Karpas-422 (cell line): ENCODE data around the gene TBC1D22A. TPM values are rescaled to one million over a fixed set of nuclear protein-coding genes. Genes with fewer than 3 reads are reported as not detected.
A peak's percentile ranks its signal among the peaks of the same experiment; 100 is the strongest.
"Not testable (repeated sequence)": the region's sequence is repeated elsewhere in the genome, so short reads cannot be mapped to it uniquely, and the experiment has no call there.

ENCODE experiments used
- DNase-seq: peaks from one replicate; pipeline ENCODE4 v3.0.0-alpha.2; 2015
- H2AFZ ChIP-seq: fragments of 200-600 bp; sonication (generic); 2 replicates; pipeline ENCODE4 v1.6.1; 2014; ENCODE audit warnings: antibody characterized with exemption, low read length, mixed read lengths
- H3K27ac ChIP-seq: fragments of 200-600 bp; sonication (generic); 2 replicates; pipeline ENCODE4 v1.5.1; 2014; ENCODE audit warnings: mild to moderate bottlenecking, low read length, moderate library complexity
- H3K27me3 ChIP-seq: fragments of 200-600 bp; sonication (generic); 2 replicates; pipeline ENCODE4 v1.6.1; 2014; ENCODE audit warnings: low read length, mixed read lengths
- H3K36me3 ChIP-seq: fragments of 200-600 bp; sonication (generic); 2 replicates; pipeline ENCODE4 v1.6.1; 2014; ENCODE audit warnings: low read length, mixed read lengths; ENCODE audit not compliant: insufficient read depth
- H3K4me1 ChIP-seq: fragments of 200-600 bp; sonication (generic); 2 replicates; pipeline ENCODE4 v1.6.1; 2014; ENCODE audit warnings: mild to moderate bottlenecking, low read length, mixed read lengths
- H3K4me2 ChIP-seq: fragments of 200-600 bp; sonication (generic); 2 replicates; pipeline ENCODE4 v1.6.1; 2014; ENCODE audit warnings: low read length, low read depth, mild to moderate bottlenecking; ENCODE audit not compliant: poor library complexity, severe bottlenecking
- H3K4me3 ChIP-seq: fragments of 200-600 bp; sonication (generic); 2 replicates; pipeline ENCODE4 v1.5.1; 2014; ENCODE audit warnings: mild to moderate bottlenecking, antibody characterized with exemption, low read length, mixed read lengths
- H3K79me2 ChIP-seq: fragments of 200-600 bp; sonication (generic); 2 replicates; pipeline ENCODE4 v1.6.1; 2014; ENCODE audit warnings: mild to moderate bottlenecking, low read length, mixed read lengths
- H3K9ac ChIP-seq: fragments of 200-600 bp; sonication (generic); 2 replicates; pipeline ENCODE4 v1.6.0; 2014; ENCODE audit warnings: low read length
- H3K9me2 ChIP-seq: fragments of 200-600 bp; sonication (generic), shearing (Covaris generic); replicated peaks from 2 replicates; pipeline ENCODE4 v1.6.0; 2014; ENCODE audit warnings: mild to moderate bottlenecking, low read length, moderate library complexity; ENCODE audit not compliant: insufficient read depth
- H3K9me3 ChIP-seq: fragments of 300-700, 200-600 bp; sonication (generic); 2 replicates; pipeline ENCODE4 v1.6.1; 2014; ENCODE audit warnings: low read length, mixed read lengths
- H4K20me1 ChIP-seq: fragments of 200-600 bp; sonication (generic); 2 replicates; pipeline ENCODE4 v1.6.1; 2014; ENCODE audit warnings: mild to moderate bottlenecking, antibody characterized with exemption, low read length, low read depth; ENCODE audit not compliant: insufficient read depth
- total RNA-seq: library from RNA; depleted of rRNA; stranded (reverse); fragments of >200 nt; shearing (Covaris generic); gene quantifications from 2 replicates; pipeline ENCODE4 v1.2.3, GENCODE V29; 2014; ENCODE audit warnings: low replicate concordance

Gene TBC1D22A
- total RNA-seq, 1 experiment from 2014 or later, result 27.7 TPM

DNA sequence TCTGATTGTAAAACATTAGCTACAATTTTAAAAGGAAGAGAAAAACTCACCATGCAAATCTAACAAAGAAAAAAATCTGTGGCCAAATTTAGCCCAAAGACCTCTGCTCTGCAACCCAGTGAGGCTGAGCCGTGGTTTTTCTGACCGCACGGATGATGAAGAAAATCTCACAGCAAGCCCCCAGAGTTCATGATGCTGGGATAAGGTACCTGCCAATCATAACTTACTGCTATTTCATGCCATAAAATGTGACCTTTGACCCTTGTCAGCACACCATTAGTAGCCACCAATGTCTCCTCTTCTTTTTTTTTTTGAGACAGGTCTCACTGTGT lies 35.5 kb upstream of the TBC1D22A start:
- Histone ChIP-seq H3K9me2 (no peaks in the 10 kb centered on the region), H2AFZ (no peak overlapping the region), H3K4me3 (no peak overlapping the region), H3K4me2 (no peak overlapping the region), H3K4me1 (peaks cover 32% of the 10 kb centered on the region), H3K36me3 (no peaks in the 10 kb centered on the region; the same call in none of the 2 replicates), H3K9me3 (no peaks in the 10 kb centered on the region), H3K27me3 (no peaks in the 10 kb centered on the region), H4K20me1 (peaks cover 7% of the 10 kb centered on the region; the same call in 1 of the 2 replicates), H3K27ac (no peak overlapping the region), H3K9ac (no peak overlapping the region), H3K79me2 (peaks cover 80% of the 10 kb centered on the region)
- DNase-seq, result no peak

DNA sequence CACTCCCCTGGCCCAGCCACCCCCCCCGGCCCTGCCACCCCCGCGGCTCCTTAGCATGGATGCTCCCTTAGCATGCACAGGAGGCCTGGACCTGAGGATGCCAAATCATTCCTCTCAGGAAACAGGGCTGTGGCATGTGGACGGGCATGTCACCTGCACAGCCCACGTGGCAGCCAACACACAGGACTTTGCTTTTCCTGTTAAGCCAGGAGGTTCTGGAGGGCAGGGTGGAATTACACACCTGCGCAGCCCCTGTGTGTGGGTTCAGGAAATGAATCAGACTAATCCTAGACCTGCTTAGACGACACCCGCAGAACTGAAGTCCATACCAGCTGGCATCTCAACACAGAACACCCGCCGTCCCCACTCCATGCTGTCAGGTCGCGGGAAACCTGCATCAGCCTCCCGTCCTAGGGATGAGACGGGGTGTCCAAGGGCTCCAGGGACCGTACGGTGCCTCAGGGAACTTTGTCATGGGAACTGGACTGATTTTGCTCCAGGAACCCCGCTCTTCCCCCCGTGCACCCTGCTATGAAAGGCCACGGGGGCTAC lies 34.6 kb upstream of the TBC1D22A start:
- H2AFZ ChIP-seq, result no peak overlapping the region
- no peak for DNase-seq
- H3K4me1 ChIP-seq, result peaks cover 34% of the 10 kb centered on the region
- H3K27me3 ChIP-seq, result no peaks in the 10 kb centered on the region
- no peak overlapping the region for H3K4me2 ChIP-seq
- H3K9me3 ChIP-seq, result no peaks in the 10 kb centered on the region
- H3K4me3 ChIP-seq, result no peak overlapping the region
- no peaks in the 10 kb centered on the region for H3K9me2 ChIP-seq
- peaks cover 7% of the 10 kb centered on the region; the same call in 1 of the 2 replicates for H4K20me1 ChIP-seq
- H3K36me3 ChIP-seq, result no peaks in the 10 kb centered on the region; the same call in 1 of the 2 replicates
- H3K9ac ChIP-seq, result no peak overlapping the region
- no peak overlapping the region for H3K27ac ChIP-seq
- H3K79me2 ChIP-seq, result peaks cover 88% of the 10 kb centered on the region

DNA sequence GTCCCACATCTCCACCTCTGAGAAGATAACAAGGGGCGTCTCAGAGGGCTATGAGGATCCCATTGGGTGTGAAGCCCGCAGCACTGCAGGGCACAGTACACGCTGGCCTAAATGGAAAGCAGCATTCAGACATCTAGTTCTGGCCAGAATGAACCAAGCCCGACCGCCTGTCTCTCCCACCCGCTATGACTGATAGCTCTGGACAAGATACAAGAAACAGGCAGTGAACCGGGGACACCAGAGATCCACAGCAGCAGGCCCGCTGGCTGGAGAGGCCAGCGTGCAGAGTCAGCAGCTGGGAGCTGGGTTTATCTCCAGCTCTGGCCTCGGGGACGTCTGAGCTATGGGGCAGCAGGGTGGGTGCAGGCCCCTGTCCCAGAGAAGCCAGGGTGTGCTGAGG lies 34.0 kb upstream of the TBC1D22A start:
- H3K27me3 ChIP-seq, result no peaks in the 10 kb centered on the region
- DNase-seq, result no peak
- H3K4me3 ChIP-seq, result no peak overlapping the region
- H3K4me2 ChIP-seq, result no peak overlapping the region
- no peak overlapping the region for H3K9ac ChIP-seq
- H4K20me1 ChIP-seq, result peaks cover 7% of the 10 kb centered on the region; the same call in 1 of the 2 replicates
- peaks cover 34% of the 10 kb centered on the region for H3K4me1 ChIP-seq
- H2AFZ ChIP-seq, result no peak overlapping the region
- H3K36me3 ChIP-seq, result no peaks in the 10 kb centered on the region; the same call in 1 of the 2 replicates
- peaks cover 91% of the 10 kb centered on the region for H3K79me2 ChIP-seq
- no peaks in the 10 kb centered on the region for H3K9me3 ChIP-seq
- no peaks in the 10 kb centered on the region for H3K9me2 ChIP-seq
- no peak overlapping the region for H3K27ac ChIP-seq

DNA sequence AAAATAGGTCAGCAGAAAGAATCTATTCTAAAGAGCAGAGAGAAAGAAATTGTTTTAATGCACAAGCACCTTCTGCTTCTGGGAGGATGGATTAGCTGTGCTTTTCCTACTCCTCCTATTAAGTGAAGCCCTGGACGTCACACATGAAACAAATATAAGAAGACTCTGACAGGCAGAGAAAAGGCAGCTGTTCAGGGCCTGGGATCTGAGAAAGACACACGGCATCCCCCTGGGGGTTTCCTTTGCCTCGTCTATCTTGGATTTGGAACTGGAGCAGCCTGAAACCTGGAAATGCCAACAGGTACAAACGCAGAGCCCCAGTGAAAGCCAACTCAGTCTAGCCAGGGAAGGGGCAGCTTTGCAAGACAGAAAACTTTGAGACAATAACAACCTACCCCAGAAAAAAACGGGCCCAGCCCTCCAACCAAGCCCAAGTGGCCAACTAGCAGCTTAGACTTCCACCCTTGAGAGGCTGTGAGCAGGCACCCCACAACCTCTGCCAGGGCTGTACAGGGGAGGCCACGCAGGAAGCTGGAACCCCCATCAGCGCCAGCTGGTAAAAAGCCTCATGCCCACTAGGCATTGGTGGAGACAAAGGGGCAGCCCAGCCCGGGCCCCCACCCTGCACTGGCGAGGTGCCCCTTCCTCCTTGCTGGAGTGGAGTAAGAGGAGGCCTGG lies 31.7 kb upstream of the TBC1D22A start:
- H3K9me3 ChIP-seq, result no peaks in the 10 kb centered on the region
- no peak overlapping the region for H3K4me3 ChIP-seq
- H3K9me2 ChIP-seq, result no peaks in the 10 kb centered on the region
- H3K9ac ChIP-seq, result no peak overlapping the region
- peaks cover 94% of the 10 kb centered on the region for H3K79me2 ChIP-seq
- H3K27ac ChIP-seq, result no peak overlapping the region
- DNase-seq, result no peak
- peaks cover 7% of the 10 kb centered on the region; the same call in 1 of the 2 replicates for H4K20me1 ChIP-seq
- H3K4me2 ChIP-seq, result no peak overlapping the region
- H2AFZ ChIP-seq, result no peak overlapping the region
- H3K36me3 ChIP-seq, result no peaks in the 10 kb centered on the region; the same call in 1 of the 2 replicates
- H3K4me1 ChIP-seq, result peaks cover 56% of the 10 kb centered on the region
- H3K27me3 ChIP-seq, result no peaks in the 10 kb centered on the region

DNA sequence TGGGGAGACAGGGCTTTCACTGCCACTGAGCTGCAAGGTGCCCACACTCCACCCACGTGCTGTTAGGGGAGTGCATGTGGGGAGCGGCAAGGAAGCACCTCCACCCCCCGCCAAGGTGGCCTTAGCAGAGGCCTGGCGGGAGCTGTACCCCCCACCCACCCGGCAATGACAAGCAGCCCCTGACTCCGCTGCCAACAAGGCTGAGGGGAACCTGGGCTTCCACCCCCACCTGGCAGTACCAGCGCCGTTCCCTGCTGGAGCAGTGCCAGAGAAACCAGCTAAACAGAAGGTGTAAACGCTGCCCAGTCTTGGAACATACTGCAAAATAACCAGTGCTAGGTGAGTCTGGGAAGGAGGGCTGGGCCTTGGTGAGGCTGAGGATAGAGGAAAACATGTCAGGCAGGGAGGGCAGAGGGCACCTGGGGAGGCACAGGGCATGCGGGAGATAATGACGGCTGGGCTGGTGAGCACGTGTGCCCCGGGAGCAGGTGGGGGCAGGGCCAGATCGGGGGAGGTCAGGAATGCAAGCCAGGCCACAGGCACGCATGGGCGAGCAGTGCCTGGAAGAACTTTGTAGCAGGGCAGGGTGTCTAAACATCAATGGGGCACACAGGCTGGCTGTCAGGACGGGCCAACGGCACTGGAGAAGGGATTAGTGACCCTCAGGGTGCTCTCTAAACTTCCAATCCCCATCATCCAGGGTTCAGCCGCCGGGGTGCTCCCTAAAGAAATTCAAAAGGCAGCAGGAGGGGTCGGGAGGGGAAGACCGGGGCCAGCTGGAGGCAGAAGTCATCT lies 31.0 kb upstream of the TBC1D22A start:
- no peak overlapping the region for H3K9ac ChIP-seq
- no peaks in the 10 kb centered on the region; the same call in 1 of the 2 replicates for H3K36me3 ChIP-seq
- no peaks in the 10 kb centered on the region for H3K9me2 ChIP-seq
- H3K9me3 ChIP-seq, result no peaks in the 10 kb centered on the region
- H3K79me2 ChIP-seq, result peaks cover 94% of the 10 kb centered on the region
- no peak overlapping the region for H2AFZ ChIP-seq
- peaks cover 64% of the 10 kb centered on the region for H3K4me1 ChIP-seq
- DNase-seq, result no peak
- H3K4me2 ChIP-seq, result no peak overlapping the region
- H3K27ac ChIP-seq, result no peak overlapping the region
- peaks cover 4% of the 10 kb centered on the region for H4K20me1 ChIP-seq
- no peaks in the 10 kb centered on the region for H3K27me3 ChIP-seq
- H3K4me3 ChIP-seq, result no peak overlapping the region

DNA sequence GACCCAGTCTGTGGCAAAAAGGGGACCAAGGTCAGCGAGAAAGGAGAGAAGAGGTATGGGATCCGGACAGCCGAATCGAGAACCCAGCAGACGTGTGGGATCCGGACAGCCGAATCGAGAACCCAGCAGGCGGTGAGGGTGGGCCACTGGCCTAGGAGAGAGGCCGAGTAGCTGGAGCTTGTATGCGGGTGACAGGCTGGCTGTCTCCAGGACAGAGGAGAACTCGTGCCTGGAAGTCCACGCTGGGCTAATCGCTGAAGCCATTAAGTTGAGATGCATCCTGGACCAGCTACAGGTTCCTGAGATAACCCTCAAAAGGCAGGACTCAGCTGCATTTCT lies 30.4 kb upstream of the TBC1D22A start:
- Histone ChIP-seq H3K27me3 (no peaks in the 10 kb centered on the region), H3K9ac (no peak overlapping the region), H3K4me2 (no peak overlapping the region), H3K27ac (no peak overlapping the region), H3K79me2 (peaks cover 95% of the 10 kb centered on the region), H2AFZ (no peak overlapping the region), H3K9me2 (no peaks in the 10 kb centered on the region), H3K4me1 (peaks cover 66% of the 10 kb centered on the region), H3K36me3 (no peaks in the 10 kb centered on the region; the same call in 1 of the 2 replicates), H3K9me3 (no peaks in the 10 kb centered on the region), H3K4me3 (no peak overlapping the region), H4K20me1 (peaks cover 6% of the 10 kb centered on the region; the same call in 1 of the 2 replicates)
- DNase-seq, result no peak

DNA sequence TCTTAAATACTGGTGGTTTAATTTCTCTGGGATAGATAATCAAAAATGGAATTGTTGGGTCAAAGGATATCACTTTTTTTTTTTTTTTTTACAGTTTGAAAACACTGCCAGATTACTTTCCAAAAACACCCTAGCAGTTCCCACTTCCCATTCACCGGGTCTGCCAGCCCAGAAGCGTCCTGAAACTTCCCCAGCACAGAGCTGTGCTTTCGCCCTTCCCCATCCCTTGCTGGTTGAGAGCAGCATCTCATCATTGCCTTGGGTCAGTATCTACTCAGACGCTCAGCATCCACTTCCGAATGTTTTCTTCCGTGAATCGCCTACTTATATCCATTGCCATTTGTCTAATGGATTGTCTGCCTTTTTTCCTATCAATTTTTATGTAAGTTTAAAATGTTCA lies 29.9 kb upstream of the TBC1D22A start:
- H3K27me3 ChIP-seq, result no peaks in the 10 kb centered on the region
- peaks cover 63% of the 10 kb centered on the region for H3K4me1 ChIP-seq
- no peaks in the 10 kb centered on the region for H3K9me3 ChIP-seq
- no peak overlapping the region for H3K4me3 ChIP-seq
- H3K4me2 ChIP-seq, result no peak overlapping the region
- no peak overlapping the region for H2AFZ ChIP-seq
- H3K36me3 ChIP-seq, result no peaks in the 10 kb centered on the region
- H3K27ac ChIP-seq, result no peak overlapping the region
- H3K9ac ChIP-seq, result no peak overlapping the region
- H3K9me2 ChIP-seq, result no peaks in the 10 kb centered on the region
- DNase-seq, result no peak
- peaks cover 6% of the 10 kb centered on the region; the same call in 1 of the 2 replicates for H4K20me1 ChIP-seq
- peaks cover 95% of the 10 kb centered on the region for H3K79me2 ChIP-seq

DNA sequence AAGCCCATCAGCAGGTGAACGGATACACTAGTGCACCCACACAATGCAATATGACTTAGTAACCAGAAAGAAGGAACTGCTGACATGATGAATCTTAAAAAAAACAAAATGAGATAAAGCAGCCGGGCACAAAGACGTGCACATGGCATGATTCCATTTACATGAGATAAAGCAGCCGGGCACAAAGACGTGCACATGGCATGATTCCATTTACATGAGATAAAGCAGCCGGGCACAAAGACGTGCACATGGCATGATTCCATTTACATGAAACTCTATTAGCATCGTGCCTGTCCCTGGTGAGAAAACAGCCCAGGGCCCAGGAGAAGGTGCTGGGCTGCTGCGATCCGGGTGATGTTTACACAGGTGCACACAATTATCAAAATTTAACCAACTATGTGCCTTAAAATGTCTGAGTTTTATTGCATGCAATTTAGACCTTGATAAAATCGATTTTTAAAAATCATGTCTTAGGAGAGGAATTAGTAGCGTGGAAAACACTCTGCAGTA lies 28.2 kb upstream of the TBC1D22A start:
- H3K9me2 ChIP-seq, H4K20me1 ChIP-seq, H3K36me3 ChIP-seq, H3K9me3 ChIP-seq, H3K27me3 ChIP-seq, H2AFZ ChIP-seq: not testable (repeated sequence)
- H3K4me3 ChIP-seq, result peak overlapping the region; percentile 85
- H3K4me1 ChIP-seq, result peaks cover 63% of the 10 kb centered on the region
- peak; percentile 54 for DNase-seq
- peak overlapping the region; percentile 90 for H3K9ac ChIP-seq
- peak overlapping the region; percentile 68 for H3K4me2 ChIP-seq
- peaks cover 81% of the 10 kb centered on the region for H3K79me2 ChIP-seq
- H3K27ac ChIP-seq, result peak overlapping the region; percentile 84
